Adrenal gland (tissue), 5 donors: Measurements from ENCODE around the gene FIBIN.

ENCODE experiments used
- POLR2A ChIP-seq, 2 donors: fragments of 450-650 bp; IDR thresholded peaks; one replicate each; pipeline ENCODE4 v1.6.1; 2017; ENCODE audit warnings: antibody characterized with exemption in 2 of 2, mild to moderate bottlenecking in 2 of 2, moderate library complexity in 1 of 2
- TF ChIP-seq, protein P1 (sequence below), 6 experiments: fragments of 450-650 bp in 4 of 6; fragments of 200-600 bp in 2 of 6; sonication (generic) in 1 of 6; IDR thresholded peaks; 1 replicate in 5 of 6; 2 replicates in 1 of 6; pipeline versions ENCODE4 v1.5.1 to v1.8.0; 2016 to 2021; ENCODE audit warnings: antibody characterized with exemption in 6 of 6, mild to moderate bottlenecking in 2 of 6, moderate library complexity in 1 of 6
- donor health status: DM: no; HTN: no; CAD: no.

DNA sequence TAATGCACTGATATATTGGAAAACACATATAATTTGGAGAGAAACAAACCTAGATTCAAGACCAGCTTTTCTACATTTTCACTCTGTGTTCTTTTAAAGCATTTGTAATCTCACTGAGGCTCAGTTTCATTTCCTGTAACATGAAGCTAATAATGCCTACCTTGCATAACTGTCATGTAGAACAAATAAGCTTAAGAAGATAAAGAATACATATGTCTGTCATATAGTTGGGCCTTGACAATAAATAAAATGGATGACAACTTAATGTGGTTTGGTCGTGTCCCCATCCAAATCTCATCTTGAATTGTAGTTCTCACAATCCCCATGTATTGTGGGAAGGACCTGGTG lies 35.2 kb upstream of the FIBIN start:
- TF ChIP-seq, protein P1, sequence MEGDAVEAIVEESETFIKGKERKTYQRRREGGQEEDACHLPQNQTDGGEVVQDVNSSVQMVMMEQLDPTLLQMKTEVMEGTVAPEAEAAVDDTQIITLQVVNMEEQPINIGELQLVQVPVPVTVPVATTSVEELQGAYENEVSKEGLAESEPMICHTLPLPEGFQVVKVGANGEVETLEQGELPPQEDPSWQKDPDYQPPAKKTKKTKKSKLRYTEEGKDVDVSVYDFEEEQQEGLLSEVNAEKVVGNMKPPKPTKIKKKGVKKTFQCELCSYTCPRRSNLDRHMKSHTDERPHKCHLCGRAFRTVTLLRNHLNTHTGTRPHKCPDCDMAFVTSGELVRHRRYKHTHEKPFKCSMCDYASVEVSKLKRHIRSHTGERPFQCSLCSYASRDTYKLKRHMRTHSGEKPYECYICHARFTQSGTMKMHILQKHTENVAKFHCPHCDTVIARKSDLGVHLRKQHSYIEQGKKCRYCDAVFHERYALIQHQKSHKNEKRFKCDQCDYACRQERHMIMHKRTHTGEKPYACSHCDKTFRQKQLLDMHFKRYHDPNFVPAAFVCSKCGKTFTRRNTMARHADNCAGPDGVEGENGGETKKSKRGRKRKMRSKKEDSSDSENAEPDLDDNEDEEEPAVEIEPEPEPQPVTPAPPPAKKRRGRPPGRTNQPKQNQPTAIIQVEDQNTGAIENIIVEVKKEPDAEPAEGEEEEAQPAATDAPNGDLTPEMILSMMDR (IDR thresholded peaks at IDR 0.05): no peak
- no peak for TF ChIP-seq POLR2A (IDR thresholded peaks at IDR 0.05)
